Measurements from ENCODE around the gene MMP10.

The MMP10 gene

DNA sequence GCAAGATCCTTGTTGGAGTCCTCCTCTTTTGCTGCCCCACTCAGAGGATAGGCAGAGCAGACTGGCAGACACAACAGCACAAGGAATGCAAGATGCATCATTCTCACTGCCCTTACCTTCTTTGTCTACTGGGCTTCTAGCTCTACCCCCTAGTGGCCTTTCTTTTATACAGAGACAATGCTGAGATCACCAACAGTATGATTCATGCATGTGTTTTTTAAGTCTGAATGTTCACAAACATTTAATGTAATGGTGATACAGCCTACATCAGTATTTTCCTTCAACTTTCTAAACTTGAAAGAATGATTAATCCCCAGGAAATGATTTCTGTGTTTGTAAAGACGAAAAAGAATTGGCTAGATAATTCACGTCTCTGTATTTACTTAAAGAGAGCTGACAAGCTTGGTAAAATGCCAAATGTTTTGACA lies at the start of gene MMP10:
Gene MMP10 (minus strand): TSS at position 138 of the 428 bp plus-strand sequence. CDS start 37 bp downstream, at position 101.
- TF ChIP-seq, protein P1, sequence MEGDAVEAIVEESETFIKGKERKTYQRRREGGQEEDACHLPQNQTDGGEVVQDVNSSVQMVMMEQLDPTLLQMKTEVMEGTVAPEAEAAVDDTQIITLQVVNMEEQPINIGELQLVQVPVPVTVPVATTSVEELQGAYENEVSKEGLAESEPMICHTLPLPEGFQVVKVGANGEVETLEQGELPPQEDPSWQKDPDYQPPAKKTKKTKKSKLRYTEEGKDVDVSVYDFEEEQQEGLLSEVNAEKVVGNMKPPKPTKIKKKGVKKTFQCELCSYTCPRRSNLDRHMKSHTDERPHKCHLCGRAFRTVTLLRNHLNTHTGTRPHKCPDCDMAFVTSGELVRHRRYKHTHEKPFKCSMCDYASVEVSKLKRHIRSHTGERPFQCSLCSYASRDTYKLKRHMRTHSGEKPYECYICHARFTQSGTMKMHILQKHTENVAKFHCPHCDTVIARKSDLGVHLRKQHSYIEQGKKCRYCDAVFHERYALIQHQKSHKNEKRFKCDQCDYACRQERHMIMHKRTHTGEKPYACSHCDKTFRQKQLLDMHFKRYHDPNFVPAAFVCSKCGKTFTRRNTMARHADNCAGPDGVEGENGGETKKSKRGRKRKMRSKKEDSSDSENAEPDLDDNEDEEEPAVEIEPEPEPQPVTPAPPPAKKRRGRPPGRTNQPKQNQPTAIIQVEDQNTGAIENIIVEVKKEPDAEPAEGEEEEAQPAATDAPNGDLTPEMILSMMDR (conservative IDR thresholded peaks at IDR 0.05; ENCODE audit: low read depth, low read length): peak; percentile 64
- no peak within 1 kb of the TSS for H3K4me3 ChIP-seq (ENCODE audit: low read length)
- no peak for DNase-seq (ENCODE audit: low read depth)

DNA sequence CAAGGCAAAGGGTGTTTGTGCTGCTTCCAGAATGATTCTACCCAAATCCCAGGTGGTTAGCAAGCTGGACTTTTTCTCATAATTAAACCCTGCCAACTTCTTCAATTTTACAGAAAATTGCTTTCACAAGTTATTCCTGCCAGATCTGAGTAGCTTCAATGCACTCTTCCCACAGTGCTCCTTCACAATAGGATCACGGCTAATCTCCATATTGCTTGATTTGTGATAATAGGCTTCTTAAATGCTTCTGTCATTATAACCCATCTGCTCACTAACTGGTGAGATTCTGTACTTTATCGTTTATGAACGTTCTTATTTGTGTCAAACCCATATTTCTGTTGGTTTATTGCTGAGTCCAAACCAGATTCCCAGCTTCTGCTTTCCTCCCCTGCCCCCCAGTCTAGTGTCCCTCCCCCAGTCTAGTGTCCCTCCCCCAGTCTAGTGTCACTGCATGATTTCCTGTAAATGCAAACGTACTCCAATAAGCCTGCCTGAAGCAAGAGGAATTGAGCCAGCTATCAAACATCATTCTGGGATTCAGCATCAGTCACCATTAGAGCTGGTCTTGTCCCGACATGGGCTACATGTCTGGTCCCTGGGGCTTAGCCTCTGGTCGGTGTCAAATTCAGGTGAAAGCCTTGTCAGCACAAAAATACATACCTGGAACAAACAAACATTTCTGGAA lies 49.0 kb upstream of the MMP10 start:
- TF ChIP-seq, protein P1 (conservative IDR thresholded peaks at IDR 0.05; ENCODE audit: low read depth, low read length): no peak
- no peak for DNase-seq (ENCODE audit: low read depth)
- H3K4me3 ChIP-seq (ENCODE audit: low read length): no peak overlapping the region

DNA sequence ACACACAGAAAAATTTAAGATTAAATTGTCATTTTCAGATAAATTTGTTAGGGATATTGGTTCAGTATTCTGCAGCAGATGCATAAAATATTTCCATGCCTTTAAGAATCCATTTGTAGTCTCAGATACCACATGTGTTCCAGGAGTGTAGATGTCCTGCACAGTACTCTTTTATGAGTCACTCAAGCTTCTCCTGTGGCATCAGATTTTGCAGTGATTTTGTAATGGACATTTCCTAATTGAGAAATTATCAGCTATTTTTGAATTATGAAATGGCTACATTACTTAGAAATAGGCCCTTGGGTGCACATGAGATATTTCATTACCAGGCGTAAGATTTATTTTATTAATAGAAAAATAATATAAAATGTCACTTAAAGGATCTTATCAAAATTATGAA lies 44.1 kb upstream of the MMP10 start:
- H3K4me3 ChIP-seq (ENCODE audit: low read length): no peak overlapping the region
- no peak for DNase-seq (ENCODE audit: low read depth)
- TF ChIP-seq, protein P1 (conservative IDR thresholded peaks at IDR 0.05; ENCODE audit: low read depth, low read length): no peak

DNA sequence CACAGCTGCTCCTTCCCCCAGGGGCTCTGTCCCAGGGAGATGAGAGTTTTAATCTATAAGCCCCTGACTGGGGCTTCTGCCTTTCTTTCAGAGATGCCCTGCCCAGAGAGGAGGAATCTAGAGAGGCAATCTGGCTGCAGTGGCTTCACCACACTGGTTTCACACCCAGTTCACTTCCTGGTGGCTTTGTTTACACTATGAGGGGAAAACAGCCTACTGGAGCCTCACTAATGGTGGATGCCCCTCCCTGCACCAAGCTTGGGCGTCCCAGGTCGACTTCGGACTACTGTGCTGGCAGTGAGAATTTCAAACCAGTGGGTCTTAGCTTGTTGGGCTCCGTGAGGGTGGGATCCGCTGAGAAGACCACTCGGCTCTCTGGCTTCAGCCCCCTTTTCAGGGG lies 39.1 kb upstream of the MMP10 start:
- no peak for DNase-seq (ENCODE audit: low read depth)
- TF ChIP-seq, protein P1 (conservative IDR thresholded peaks at IDR 0.05; ENCODE audit: low read depth, low read length): no peak
- H3K4me3 ChIP-seq (ENCODE audit: low read length): no peak overlapping the region

DNA sequence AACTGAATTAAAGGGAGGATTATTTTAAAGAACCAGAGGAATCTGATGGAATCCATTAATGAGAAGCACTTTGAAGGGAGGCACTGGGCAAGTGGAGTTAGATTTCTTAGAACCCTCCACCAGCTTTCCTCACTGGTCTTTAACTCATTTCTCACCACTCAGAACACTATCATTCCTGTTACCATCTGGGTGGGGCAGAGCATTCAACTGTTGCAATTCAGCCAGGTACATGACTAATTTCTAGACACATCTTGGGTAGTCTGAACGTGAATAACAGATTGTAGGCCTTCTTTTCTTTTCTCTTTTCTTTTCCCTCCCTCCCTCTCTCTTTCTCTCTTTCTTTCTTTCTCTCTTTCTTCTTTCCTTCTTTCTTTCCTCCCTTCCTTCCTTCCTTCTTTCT lies 33.1 kb upstream of the MMP10 start:
- TF ChIP-seq, protein P1 (conservative IDR thresholded peaks at IDR 0.05; ENCODE audit: low read depth, low read length): no peak
- DNase-seq (ENCODE audit: low read depth): no peak
- no peak overlapping the region for H3K4me3 ChIP-seq (ENCODE audit: low read length)

DNA sequence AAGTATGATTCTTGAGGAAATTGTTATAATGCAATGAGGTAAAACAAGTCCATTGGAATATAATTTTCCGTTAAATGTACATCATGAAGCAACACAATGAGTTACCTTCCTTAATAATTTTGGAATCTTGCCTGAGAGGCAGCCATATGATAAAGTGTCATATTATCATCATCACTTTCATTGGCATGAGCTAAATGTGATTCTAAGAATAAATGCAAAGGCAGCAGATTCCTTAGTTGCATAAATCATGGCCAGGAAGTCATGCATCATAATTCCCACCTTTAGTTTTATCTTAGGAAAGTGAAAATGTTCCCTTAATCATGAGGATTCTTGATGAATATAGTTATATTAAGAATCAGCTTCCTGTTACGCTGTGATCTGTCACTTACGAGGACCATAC lies 31.8 kb upstream of the MMP10 start:
- TF ChIP-seq, protein P1 (conservative IDR thresholded peaks at IDR 0.05; ENCODE audit: low read depth, low read length): no peak
- H3K4me3 ChIP-seq (ENCODE audit: low read length): no peak overlapping the region

DNA sequence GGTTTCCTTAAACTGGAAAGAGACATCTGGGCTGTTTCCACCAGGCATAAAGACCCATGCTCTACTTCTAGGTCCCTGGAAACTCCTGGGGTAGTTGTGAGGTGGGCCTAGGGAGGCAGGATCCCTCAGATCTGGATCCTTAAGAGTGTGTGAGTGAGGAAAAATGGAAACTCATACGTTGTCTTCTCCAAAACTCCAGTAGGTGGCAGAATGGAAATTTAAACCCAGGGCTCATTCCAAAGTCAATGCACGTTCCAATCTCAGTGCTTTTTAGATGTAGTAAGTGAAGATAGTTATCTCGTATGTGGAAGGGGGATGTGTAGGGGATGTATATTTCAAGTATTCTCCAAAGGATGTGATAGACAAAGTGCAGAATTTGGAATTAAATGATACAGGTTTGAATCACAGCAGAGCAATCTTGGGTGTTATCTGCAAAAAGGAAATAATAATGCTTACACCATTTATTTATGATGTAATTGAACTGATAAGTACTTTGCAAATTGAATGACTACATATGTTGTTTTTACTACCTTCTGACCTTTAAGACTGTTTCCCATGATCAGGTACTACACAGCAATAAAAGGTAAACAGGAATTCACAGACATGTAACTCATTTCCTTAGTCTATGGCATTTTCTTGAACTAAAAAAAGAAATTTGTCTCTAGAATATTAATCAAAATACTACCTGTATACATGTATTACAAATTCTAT lies 30.7 kb upstream of the MMP10 start:
- no peak for DNase-seq (ENCODE audit: low read depth)
- TF ChIP-seq, protein P1 (conservative IDR thresholded peaks at IDR 0.05; ENCODE audit: low read depth, low read length): peak; percentile 68
- no peak overlapping the region for H3K4me3 ChIP-seq (ENCODE audit: low read length)

More for the DNA sequence above, 31.8 kb upstream of the MMP10 start:
- no peak for DNase-seq (ENCODE audit: low read depth)

Data from retinal pigment epithelial cell (primary cell).